Vagina (tissue), 2 donors: Measurements from ENCODE around the gene SLC6A7.

ENCODE experiments used
- CTCF ChIP-seq, 3 experiments: fragments of 450-650 bp in 2 of 3; fragments of 200-600 bp in 1 of 3; sonication (generic) in 1 of 3; IDR thresholded peaks; one replicate each; pipeline ENCODE4 v1.5.1; 2017 to 2019; ENCODE audit warnings: antibody characterized with exemption in 3 of 3, mild to moderate bottlenecking in 2 of 3, moderate library complexity in 2 of 3
- POLR2A ChIP-seq, 2 donors: fragments of 450-650 bp; IDR thresholded peaks; one replicate each; pipeline ENCODE4 v1.6.1; 2017; ENCODE audit warnings: antibody characterized with exemption in 2 of 2, mild to moderate bottlenecking in 2 of 2, moderate library complexity in 2 of 2

GRCh38 chr5:150249744-150250143, 59.9 kb downstream of the SLC6A7 start:
- TF ChIP-seq POLR2A (IDR thresholded peaks at IDR 0.05): no peak
- no peak for TF ChIP-seq CTCF (IDR thresholded peaks at IDR 0.05)
